Mucosa of descending colon (tissue), 3 donors: Measurements from ENCODE around the gene FURIN. TPM values are rescaled to one million over a fixed set of nuclear protein-coding genes. Genes with fewer than 3 reads are reported as not detected.

Experiments
- ATAC-seq: fragments of 200-7000 bp; cut with Tn5 transposase; one replicate; pipeline ENCODE4 v1.9.1; 2020; ENCODE audit warnings: mild to moderate bottlenecking, moderate library complexity
- DNase-seq, 3 donors: peaks; one replicate each; pipeline ENCODE4 v3.0.0-alpha.2; 2020
- H3K36me3 ChIP-seq: fragments of 200-600 bp; one replicate; pipeline ENCODE4 v1.8.0; 2021; ENCODE audit warnings: low read depth, mild to moderate bottlenecking
- H3K4me1 ChIP-seq: fragments of 200-600 bp; one replicate; pipeline ENCODE4 v1.8.0; 2021; ENCODE audit warnings: low read depth, mild to moderate bottlenecking
- H3K4me3 ChIP-seq: fragments of 200-600 bp; one replicate; pipeline ENCODE4 v1.8.0; 2021; ENCODE audit warnings: mild to moderate bottlenecking
- H3K9me3 ChIP-seq: fragments of 200-600 bp; one replicate; pipeline ENCODE4 v1.8.0; 2021; ENCODE audit warnings: mild to moderate bottlenecking
- CTCF ChIP-seq: fragments of 200-600 bp; IDR thresholded peaks from one replicate; pipeline ENCODE4 v1.8.0; 2022; ENCODE audit warnings: antibody characterized with exemption, mild to moderate bottlenecking
- intact Hi-C, 2 donors: fragments of 100-400 bp; cut with DNase I in 1 of 2; cut with micrococcal nuclease in 1 of 2; formaldehyde crosslinking; loops; one replicate each; pipeline versions ENCODE4 v1.11.0 to v1.11.1; 2022; cut with DNase I, micrococcal nuclease
- total RNA-seq, 3 donors: library from RNA; stranded (reverse); fragmentation: NEBNext Ultra II Directional in 2 of 3; extraction: Animal tissue kit (Norgen Biotek cat#: 25700) in 2 of 3; gene quantifications; one replicate each; pipeline versions ENCODE4 v1.2.1 to v1.2.4, GENCODE V29; 2021 to 2023
- donor health status: DM: no; HTN: no; CAD: no; lungs with moderate emphysema.
- donor health status: DM: no; HTN: no; CAD: no.
- donor health status: DM: no; HTN: yes; CAD: no.

Gene FURIN
- total RNA-seq, 3 donors from 2014 or later: 65.9 to 83.4 (median 67.4) TPM

GRCh38 chr15:90914305-90915080 lies 46.1 kb downstream of the FURIN start:
- DNase-seq (peak in 2 of 3 donors; percentile 11 to 19), ATAC-seq (no peak)
- Histone ChIP-seq H3K9me3 (no peaks in the 10 kb centered on the region), H3K4me1 (no peaks in the 10 kb centered on the region), H3K36me3 (peaks cover 23% of the 10 kb centered on the region), H3K4me3 (no peak overlapping the region)
- intact Hi-C loops: no loop called here
- no peak for TF ChIP-seq CTCF

GRCh38 chr15:90915216-90915807 lies 46.9 kb downstream of the FURIN start:
- no peak for ATAC-seq
- Histone ChIP-seq H3K9me3 (no peaks in the 10 kb centered on the region), H3K36me3 (peaks cover 26% of the 10 kb centered on the region), H3K4me1 (no peaks in the 10 kb centered on the region), H3K4me3 (no peak overlapping the region)
- no peak for DNase-seq
- intact Hi-C loops: no loop called here
- no peak for TF ChIP-seq CTCF

- no peak overlapping the region for H3K4me3 ChIP-seq
- no peaks in the 10 kb centered on the region for H3K4me1 ChIP-seq
- ATAC-seq (peak; percentile 47), DNase-seq (peak; percentile 26 to 73 (median 53))
- H3K36me3 ChIP-seq: peaks cover 29% of the 10 kb centered on the region
- intact Hi-C loops: no loop called here
- no peak for TF ChIP-seq CTCF
- no peaks in the 10 kb centered on the region for H3K9me3 ChIP-seq
Observed at GRCh38 chr15:90915808-90916440, 47.5 kb downstream of the FURIN start.

GRCh38 chr15:90916461-90916860 lies 48.1 kb downstream of the FURIN start:
- Histone ChIP-seq H3K4me1 (no peaks in the 10 kb centered on the region), H3K36me3 (peaks cover 25% of the 10 kb centered on the region), H3K4me3 (no peak overlapping the region), H3K9me3 (no peaks in the 10 kb centered on the region)
- intact Hi-C loops: no loop called here
- TF ChIP-seq CTCF: no peak
- DNase-seq (peak in 1 of 3 donors; percentile 30), ATAC-seq (no peak)

- Histone ChIP-seq H3K4me1 (no peaks in the 10 kb centered on the region), H3K9me3 (no peaks in the 10 kb centered on the region), H3K36me3 (peaks cover 16% of the 10 kb centered on the region), H3K4me3 (no peak overlapping the region)
- ATAC-seq (no peak), DNase-seq (no peak)
- no peak for TF ChIP-seq CTCF
- intact Hi-C loops: no loop called here
Observed at GRCh38 chr15:90917569-90917968, 49.2 kb downstream of the FURIN start.
